ENCODE results near the gene KCNQ1OT1. TPM values are rescaled to one million over a fixed set of nuclear protein-coding genes. Genes with fewer than 3 reads are reported as not detected.

Gene KCNQ1OT1
- polyA plus RNA-seq, 1 of the 3 experiments (the other 2 are of a cell fraction) = 0.03 TPM

DNA sequence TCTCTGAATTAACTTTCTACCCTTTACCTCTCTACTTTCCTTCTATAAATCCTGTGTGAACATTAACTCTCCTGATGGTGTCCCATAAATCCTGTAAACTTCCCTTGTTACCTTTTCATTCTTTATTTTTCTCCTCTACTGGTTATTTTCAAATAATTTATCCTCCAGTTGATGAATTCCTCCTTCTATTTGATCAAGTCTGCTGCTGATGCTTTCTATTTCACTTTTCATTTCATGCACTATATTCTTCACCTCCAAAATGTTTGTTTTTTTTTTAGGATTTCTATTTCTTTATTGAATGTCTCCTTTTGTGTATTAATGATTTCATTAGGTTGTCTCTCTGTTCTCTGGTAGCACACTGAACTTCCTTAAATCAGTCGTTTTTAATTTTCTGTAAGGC is 68.6 kb downstream of the KCNQ1OT1 start:
- Histone ChIP-seq H3K4me3 (ENCODE audit: low read depth in 2 of 2, low read length in 1 of 2) (no peak overlapping the region), H3K27me3 (ENCODE audit: insufficient read depth) (no peaks in the 10 kb centered on the region), H3F3A (replicated peaks; ENCODE audit: insufficient read depth) (no peaks in the 10 kb centered on the region), H3K36me3 (replicated peaks in 1 of 2; ENCODE audit: control insufficient read depth in 1 of 2, insufficient read depth in 2 of 2, low read length in 1 of 2) (no peaks in the 10 kb centered on the region), H4K20me1 (ENCODE audit: insufficient read depth) (no peaks in the 10 kb centered on the region), H2AFZ (ENCODE audit: low read depth) (no peak overlapping the region), H3K4me2 (no peak overlapping the region), H3K79me2 (ENCODE audit: insufficient read depth) (no peaks in the 10 kb centered on the region), H3K4me1 (ENCODE audit: control insufficient read depth in 1 of 2, insufficient read depth in 2 of 2, low read depth in 1 of 2, low read length in 1 of 2) (no peaks in the 10 kb centered on the region), H3K9me3 (peaks cover 16% of the 10 kb centered on the region), H3K9ac (no peak overlapping the region), H3K9me2 (no peaks in the 10 kb centered on the region), H3K27ac (ENCODE audit: low read depth in 2 of 2, low read length in 1 of 2) (no peak overlapping the region)
- no peak for TF ChIP-seq NFIC (IDR thresholded peaks at IDR 0.05; ENCODE audit: borderline replicate concordance)
- TF ChIP-seq, protein P1, sequence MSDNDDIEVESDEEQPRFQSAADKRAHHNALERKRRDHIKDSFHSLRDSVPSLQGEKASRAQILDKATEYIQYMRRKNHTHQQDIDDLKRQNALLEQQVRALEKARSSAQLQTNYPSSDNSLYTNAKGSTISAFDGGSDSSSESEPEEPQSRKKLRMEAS (IDR thresholded peaks at IDR 0.05; ENCODE audit: low read depth) = no peak
- no peak for TF ChIP-seq NRF1 (IDR thresholded peaks at IDR 0.05; ENCODE audit: low read depth, low read length)
- no peak for TF ChIP-seq GABPA (IDR thresholded peaks at IDR 0.05; ENCODE audit: low read depth)
- ChIA-PET CTCF (no interaction called here), POLR2A (no interaction called here)
- WGBS (ENCODE audit: low lambda C conversion rate) = 13% methylated on average over 1 of the region's 1 CpG
- no peak for DNase-seq

DNA sequence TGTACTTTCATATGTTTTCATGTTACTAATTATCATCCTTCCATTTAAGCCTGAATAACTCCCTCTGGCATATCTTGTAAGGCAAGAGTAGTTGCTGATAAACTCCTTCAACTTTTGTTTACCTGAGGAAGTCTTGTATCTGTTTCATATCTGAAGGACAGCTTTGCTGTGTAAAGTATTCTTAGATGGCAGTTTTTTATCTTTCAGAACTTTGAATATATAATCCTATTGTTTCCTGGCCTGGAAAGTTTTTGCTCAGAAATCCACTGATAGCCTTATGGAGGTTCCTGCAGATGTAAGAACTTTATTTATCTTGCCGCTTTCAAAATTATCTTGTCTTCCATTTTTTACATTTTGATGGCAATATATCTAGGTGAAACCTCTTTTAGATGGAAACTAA is 69.1 kb downstream of the KCNQ1OT1 start:
- Histone ChIP-seq H3K36me3 (replicated peaks in 1 of 2; ENCODE audit: control insufficient read depth in 1 of 2, insufficient read depth in 2 of 2, low read length in 1 of 2) (no peaks in the 10 kb centered on the region), H3K9me2 (no peaks in the 10 kb centered on the region), H2AFZ (ENCODE audit: low read depth) (no peak overlapping the region), H3K4me2 (no peak overlapping the region), H3K4me3 (ENCODE audit: low read depth in 2 of 2, low read length in 1 of 2) (no peak overlapping the region), H3K27ac (ENCODE audit: low read depth in 2 of 2, low read length in 1 of 2) (no peak overlapping the region), H3K27me3 (ENCODE audit: insufficient read depth) (no peaks in the 10 kb centered on the region), H3K4me1 (ENCODE audit: control insufficient read depth in 1 of 2, insufficient read depth in 2 of 2, low read depth in 1 of 2, low read length in 1 of 2) (no peaks in the 10 kb centered on the region), H3K9me3 (peaks cover 16% of the 10 kb centered on the region), H3K9ac (no peak overlapping the region), H4K20me1 (ENCODE audit: insufficient read depth) (no peaks in the 10 kb centered on the region), H3K79me2 (ENCODE audit: insufficient read depth) (no peaks in the 10 kb centered on the region), H3F3A (replicated peaks; ENCODE audit: insufficient read depth) (no peaks in the 10 kb centered on the region)
- 87% methylated on average over 1 of the region's 1 CpG for WGBS (ENCODE audit: low lambda C conversion rate)
- no peak for DNase-seq
- TF ChIP-seq GATA2 (CRISPR knock-in tag; IDR thresholded peaks at IDR 0.05) = no peak
- TF ChIP-seq, protein P2, sequence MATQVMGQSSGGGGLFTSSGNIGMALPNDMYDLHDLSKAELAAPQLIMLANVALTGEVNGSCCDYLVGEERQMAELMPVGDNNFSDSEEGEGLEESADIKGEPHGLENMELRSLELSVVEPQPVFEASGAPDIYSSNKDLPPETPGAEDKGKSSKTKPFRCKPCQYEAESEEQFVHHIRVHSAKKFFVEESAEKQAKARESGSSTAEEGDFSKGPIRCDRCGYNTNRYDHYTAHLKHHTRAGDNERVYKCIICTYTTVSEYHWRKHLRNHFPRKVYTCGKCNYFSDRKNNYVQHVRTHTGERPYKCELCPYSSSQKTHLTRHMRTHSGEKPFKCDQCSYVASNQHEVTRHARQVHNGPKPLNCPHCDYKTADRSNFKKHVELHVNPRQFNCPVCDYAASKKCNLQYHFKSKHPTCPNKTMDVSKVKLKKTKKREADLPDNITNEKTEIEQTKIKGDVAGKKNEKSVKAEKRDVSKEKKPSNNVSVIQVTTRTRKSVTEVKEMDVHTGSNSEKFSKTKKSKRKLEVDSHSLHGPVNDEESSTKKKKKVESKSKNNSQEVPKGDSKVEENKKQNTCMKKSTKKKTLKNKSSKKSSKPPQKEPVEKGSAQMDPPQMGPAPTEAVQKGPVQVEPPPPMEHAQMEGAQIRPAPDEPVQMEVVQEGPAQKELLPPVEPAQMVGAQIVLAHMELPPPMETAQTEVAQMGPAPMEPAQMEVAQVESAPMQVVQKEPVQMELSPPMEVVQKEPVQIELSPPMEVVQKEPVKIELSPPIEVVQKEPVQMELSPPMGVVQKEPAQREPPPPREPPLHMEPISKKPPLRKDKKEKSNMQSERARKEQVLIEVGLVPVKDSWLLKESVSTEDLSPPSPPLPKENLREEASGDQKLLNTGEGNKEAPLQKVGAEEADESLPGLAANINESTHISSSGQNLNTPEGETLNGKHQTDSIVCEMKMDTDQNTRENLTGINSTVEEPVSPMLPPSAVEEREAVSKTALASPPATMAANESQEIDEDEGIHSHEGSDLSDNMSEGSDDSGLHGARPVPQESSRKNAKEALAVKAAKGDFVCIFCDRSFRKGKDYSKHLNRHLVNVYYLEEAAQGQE (IDR thresholded peaks at IDR 0.05; ENCODE audit: low read depth, low read length) = no peak
- no peak for TF ChIP-seq EP300 (IDR thresholded peaks at IDR 0.05; ENCODE audit: borderline replicate concordance in 1 of 2, low read depth in 1 of 2, low read length in 1 of 2)
- TF ChIP-seq, protein P1 (IDR thresholded peaks at IDR 0.05; ENCODE audit: low read depth) = no peak
- no peak for TF ChIP-seq SIN3A (IDR thresholded peaks at IDR 0.05; ENCODE audit: borderline replicate concordance, low read depth, low read length)
- POLR2A ChIA-PET = no interaction called here
- CTCF ChIA-PET = no interaction called here

Data from SK-N-SH (cell line).